ENCODE data around the gene SMIM45.

The SMIM45 gene

DNA sequence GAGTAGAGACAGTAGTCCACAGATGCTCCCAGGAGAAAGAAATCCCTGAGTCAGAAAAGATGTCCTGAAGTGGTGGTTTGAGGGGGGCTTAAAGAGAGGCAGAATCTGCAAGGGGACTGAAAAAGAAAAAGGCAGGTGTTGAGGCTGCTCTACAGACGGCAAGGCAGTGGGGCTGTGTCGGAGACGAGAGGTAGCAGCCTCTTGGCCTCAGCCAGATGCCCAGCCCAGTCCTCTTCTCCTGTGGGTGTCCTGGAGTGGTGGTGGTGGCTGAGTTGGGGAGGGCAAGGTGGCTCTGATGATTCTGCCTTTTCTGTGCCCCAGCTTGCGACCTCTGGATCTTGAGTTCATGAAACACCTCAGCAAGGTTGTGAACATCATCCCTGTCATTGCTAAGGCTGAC is 37.3 kb downstream of the SMIM45 start:
- H3K27ac ChIP-seq: no peak overlapping the region
- TF ChIP-seq, protein P1, sequence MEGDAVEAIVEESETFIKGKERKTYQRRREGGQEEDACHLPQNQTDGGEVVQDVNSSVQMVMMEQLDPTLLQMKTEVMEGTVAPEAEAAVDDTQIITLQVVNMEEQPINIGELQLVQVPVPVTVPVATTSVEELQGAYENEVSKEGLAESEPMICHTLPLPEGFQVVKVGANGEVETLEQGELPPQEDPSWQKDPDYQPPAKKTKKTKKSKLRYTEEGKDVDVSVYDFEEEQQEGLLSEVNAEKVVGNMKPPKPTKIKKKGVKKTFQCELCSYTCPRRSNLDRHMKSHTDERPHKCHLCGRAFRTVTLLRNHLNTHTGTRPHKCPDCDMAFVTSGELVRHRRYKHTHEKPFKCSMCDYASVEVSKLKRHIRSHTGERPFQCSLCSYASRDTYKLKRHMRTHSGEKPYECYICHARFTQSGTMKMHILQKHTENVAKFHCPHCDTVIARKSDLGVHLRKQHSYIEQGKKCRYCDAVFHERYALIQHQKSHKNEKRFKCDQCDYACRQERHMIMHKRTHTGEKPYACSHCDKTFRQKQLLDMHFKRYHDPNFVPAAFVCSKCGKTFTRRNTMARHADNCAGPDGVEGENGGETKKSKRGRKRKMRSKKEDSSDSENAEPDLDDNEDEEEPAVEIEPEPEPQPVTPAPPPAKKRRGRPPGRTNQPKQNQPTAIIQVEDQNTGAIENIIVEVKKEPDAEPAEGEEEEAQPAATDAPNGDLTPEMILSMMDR (conservative IDR thresholded peaks at IDR 0.05): no peak
- TF ChIP-seq ZFX (IDR thresholded peaks at IDR 0.05): no peak

DNA sequence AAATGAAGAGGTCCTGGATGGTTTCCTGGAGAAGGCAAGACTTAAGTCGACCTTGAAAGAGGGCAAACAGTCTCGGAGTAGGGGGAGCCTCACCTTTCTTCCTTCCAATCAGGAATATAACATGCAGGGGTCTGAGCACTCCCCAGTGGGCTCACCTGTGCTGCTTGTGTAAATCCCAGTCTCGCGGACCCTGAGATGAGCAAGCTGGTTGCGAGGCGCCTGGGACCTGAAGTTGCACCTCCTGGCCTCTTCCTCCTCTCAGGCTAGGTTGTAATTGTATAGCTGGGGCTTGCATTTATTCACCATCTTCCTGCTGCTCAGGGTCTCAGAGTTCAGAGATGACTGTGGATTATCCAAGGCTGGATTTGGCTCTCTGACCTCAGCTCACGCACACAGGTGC is 39.2 kb downstream of the SMIM45 start:
- TF ChIP-seq, protein P1 (conservative IDR thresholded peaks at IDR 0.05): no peak
- TF ChIP-seq ZFX (IDR thresholded peaks at IDR 0.05): no peak
- H3K27ac ChIP-seq: no peak overlapping the region

DNA sequence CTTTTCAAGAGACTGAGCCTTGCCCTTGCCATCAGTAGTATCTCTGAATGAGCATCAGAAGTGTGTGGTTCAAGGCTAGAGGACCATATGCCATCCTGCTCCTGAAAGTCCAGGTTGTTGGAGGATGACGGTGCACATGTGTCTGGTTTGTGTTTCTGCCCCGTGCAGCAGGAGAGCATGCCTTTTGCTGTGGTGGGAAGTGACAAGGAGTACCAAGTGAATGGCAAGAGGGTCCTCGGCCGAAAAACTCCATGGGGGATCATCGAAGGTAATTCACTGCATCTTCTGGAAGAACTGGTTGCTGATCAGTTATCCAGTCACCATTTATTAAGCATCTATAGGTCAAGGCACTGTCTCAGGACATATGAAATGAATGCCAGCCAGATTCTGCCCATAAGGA is 40.5 kb downstream of the SMIM45 start:
- TF ChIP-seq, protein P1 (conservative IDR thresholded peaks at IDR 0.05): no peak
- no peak for TF ChIP-seq ZFX (IDR thresholded peaks at IDR 0.05)
- H3K27ac ChIP-seq: no peak overlapping the region

DNA sequence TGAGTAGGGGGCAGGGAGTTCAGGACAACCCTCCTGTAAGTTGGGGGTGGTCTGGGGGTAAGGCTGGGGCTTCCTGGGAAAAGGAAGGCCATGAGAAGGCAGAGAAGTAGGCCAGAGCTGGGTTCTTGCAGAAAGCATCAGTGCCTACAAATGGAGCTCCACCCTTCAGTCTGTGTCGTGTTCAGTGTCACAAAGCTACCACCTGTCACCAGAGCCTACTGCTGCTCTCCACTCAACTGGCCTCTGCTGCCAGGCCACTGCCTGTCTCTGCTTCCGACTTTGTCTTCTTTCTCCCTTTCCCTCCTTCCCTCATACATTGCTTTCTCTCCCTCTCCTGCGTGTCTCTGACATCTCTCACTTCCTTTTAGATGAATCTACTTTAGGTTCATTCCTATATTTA is 43.3 kb downstream of the SMIM45 start:
- TF ChIP-seq ZFX (IDR thresholded peaks at IDR 0.05): no peak
- TF ChIP-seq, protein P1 (conservative IDR thresholded peaks at IDR 0.05): no peak
- H3K27ac ChIP-seq: no peak overlapping the region

DNA sequence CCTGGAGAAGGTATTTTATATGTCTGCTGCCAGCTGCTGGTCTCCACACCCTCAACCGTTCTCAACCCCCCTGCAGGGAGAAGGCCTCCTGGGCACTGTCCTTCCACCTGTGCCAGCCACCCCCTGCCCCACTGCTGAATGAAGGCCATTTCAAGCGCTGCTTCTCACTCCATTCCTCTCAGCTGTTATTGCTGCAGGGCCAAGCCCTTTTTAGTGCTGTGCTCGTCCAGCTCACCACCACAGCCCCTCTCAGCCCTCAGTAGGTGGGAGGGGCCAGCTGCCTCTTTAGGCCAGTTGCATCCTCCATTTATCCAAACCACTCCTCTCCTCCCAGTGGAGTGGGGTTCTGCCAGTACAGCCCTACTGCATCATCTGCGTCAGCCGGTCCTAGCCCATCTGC is 44.9 kb downstream of the SMIM45 start:
- H3K27ac ChIP-seq: no peak overlapping the region
- no peak for TF ChIP-seq ZFX (IDR thresholded peaks at IDR 0.05)
- TF ChIP-seq, protein P1 (conservative IDR thresholded peaks at IDR 0.05): no peak

DNA sequence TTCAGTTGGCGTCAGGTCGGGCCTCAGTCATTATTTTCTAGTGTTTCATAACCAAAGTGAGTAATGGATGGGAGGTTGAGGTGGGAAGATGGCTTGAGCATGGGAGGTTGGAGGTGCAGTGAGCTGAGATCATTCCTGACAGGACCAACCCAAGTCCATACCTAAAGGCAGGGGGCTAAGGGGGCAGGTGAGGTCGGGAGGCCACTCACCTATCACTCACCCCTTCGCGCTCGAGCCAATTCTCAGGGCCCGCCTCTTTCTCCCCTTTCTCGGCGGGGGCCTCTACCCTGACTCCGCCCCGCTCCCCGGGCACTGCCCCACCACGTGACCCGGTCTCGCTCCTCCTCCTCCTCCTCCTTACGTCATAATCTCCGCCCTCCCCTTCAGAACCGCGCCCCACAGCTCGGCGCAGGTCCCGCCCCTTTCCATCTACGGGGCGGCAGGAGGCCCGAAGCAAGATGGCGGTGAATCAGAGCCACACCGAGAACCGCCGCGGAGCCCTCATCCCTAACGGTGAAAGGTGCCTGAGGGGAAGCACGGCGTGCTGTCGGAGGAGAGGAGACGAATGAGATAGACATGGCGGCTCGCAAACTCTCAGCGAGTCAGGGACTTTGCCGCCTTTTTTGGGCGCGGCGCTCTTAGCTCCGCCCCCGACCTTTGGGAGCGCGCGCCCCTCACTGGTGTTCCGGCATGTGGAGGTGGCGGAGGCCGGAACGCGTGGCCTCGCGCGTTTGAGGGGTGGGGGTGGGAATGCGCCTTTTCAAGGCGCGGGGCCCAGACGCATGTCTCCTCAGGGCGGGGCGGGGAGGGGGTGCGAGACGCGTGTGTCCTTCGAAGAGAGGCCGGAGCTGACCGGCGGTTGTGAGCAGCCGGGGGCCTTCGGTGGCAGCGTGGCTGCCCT is 46.7 kb downstream of the SMIM45 start, which contains the start of gene WBP2NL:
Gene WBP2NL, plus strand, starts transcription at position 428 of the 901 bp plus-strand sequence. Its CDS starts 31 bp downstream, at position 459.
- TF ChIP-seq, protein P1 (conservative IDR thresholded peaks at IDR 0.05): no peak
- TF ChIP-seq ZFX (IDR thresholded peaks at IDR 0.05): no peak
- no peak within 1 kb of the TSS for H3K27ac ChIP-seq

DNA sequence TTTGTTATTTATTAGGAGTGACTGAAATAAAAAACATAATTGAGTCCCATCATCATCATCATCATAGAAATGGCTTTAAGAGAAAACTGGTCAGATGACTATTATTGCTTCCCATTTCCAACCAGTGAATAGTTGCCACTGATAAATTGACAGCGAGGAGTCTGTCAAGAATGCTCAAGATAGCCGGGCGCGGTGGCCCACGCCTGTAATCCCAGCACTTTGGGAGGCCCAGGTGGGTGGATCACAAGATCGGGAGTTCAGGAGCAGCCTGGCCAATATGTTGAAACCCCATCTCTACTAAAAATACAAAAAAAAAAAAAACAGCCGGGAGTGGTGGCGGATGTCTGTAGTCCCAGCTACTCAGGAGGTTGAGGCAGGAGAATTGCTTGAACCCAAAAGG is 48.5 kb downstream of the SMIM45 start:
- H3K27ac ChIP-seq: no peak overlapping the region
- TF ChIP-seq, protein P1 (conservative IDR thresholded peaks at IDR 0.05): no peak
- no peak for TF ChIP-seq ZFX (IDR thresholded peaks at IDR 0.05)

Measured in C4-2B (cell line).